KMS-11 (cell line): ENCODE results near the gene HTR6.

Experiments
- H2AFZ ChIP-seq: fragments of 200-600 bp; sonication (generic); 2 replicates; pipeline ENCODE4 v1.6.1; 2016; ENCODE audit warnings: antibody characterized with exemption, mixed run types, low read depth
- H3K27ac ChIP-seq: fragments of 200-600 bp; sonication (generic); 2 replicates; pipeline ENCODE4 v1.6.1; 2016; ENCODE audit warnings: mild to moderate bottlenecking, mixed run types
- H3K27me3 ChIP-seq: fragments of 200-600 bp; sonication (generic); 2 replicates; pipeline ENCODE4 v1.6.1; 2017; ENCODE audit warnings: mild to moderate bottlenecking, low read depth, mixed run types, moderate library complexity; ENCODE audit not compliant: insufficient read depth
- H3K36me3 ChIP-seq: fragments of 200-600 bp; sonication (generic); 2 replicates; pipeline ENCODE4 v1.6.1; 2017; ENCODE audit warnings: mild to moderate bottlenecking, mixed run types; ENCODE audit not compliant: insufficient read depth
- H3K4me1 ChIP-seq: fragments of 200-600 bp; sonication (generic); 2 replicates; pipeline ENCODE4 v1.6.1; 2016; ENCODE audit warnings: mild to moderate bottlenecking, low read depth, mixed run types; ENCODE audit not compliant: poor library complexity, severe bottlenecking
- H3K4me2 ChIP-seq: fragments of 200-600 bp; sonication (generic); 2 replicates; pipeline ENCODE4 v1.7.0; 2016; ENCODE audit warnings: mild to moderate bottlenecking, mixed run types
- H3K4me3 ChIP-seq: fragments of 200-600 bp; sonication (generic); IDR thresholded peaks from 2 replicates; pipeline ENCODE4 v1.6.1; 2017; ENCODE audit warnings: low read depth, low read length, mixed read lengths; ENCODE audit not compliant: insufficient read depth
- H3K79me2 ChIP-seq: fragments of 200-600 bp; sonication (generic); 2 replicates; pipeline ENCODE4 v1.6.1; 2016; ENCODE audit warnings: low read depth, mixed run types; ENCODE audit not compliant: insufficient read depth
- H3K9ac ChIP-seq: fragments of 200-600 bp; sonication (generic); 2 replicates; pipeline ENCODE4 v1.6.1; 2016; ENCODE audit warnings: mild to moderate bottlenecking, mixed run types
- H4K20me1 ChIP-seq: fragments of 200-600 bp; sonication (generic); 2 replicates; pipeline ENCODE4 v1.6.1; 2016; ENCODE audit warnings: mild to moderate bottlenecking, mixed run types; ENCODE audit not compliant: insufficient read depth
- CTCF ChIP-seq: fragments of 200-600 bp; sonication (generic); conservative IDR thresholded peaks from 2 replicates; pipeline ENCODE4 v1.6.1; 2017; ENCODE audit warnings: low read depth, mild to moderate bottlenecking, antibody characterized with exemption, low read length, moderate library complexity, mixed read lengths

HTR6 gene

GRCh38 chr1:19664453-19665185 is at the start of gene HTR6:
TSS of gene HTR6 (plus strand) at chr1:19664875. CDS start at chr1:19665754, 879 bp downstream.
- no peaks in the 10 kb centered on the region for H4K20me1 ChIP-seq
- no peak within 1 kb of the TSS for H2AFZ ChIP-seq
- H3K27me3 ChIP-seq = peaks cover 33% of the 10 kb centered on the region; the same call in 1 of the 2 replicates
- no peaks in the 10 kb centered on the region for H3K36me3 ChIP-seq
- H3K79me2 ChIP-seq = no peaks in the 10 kb centered on the region
- no peak within 1 kb of the TSS for H3K9ac ChIP-seq
- peaks cover under 1% of the 10 kb centered on the region for H3K4me1 ChIP-seq
- no peak within 1 kb of the TSS for H3K4me2 ChIP-seq
- no peak for TF ChIP-seq CTCF
- no peak within 1 kb of the TSS for H3K4me3 ChIP-seq
- no peak within 1 kb of the TSS for H3K27ac ChIP-seq

GRCh38 chr1:19615438-19615837 is 49.2 kb upstream of the HTR6 start:
- Histone ChIP-seq H3K9ac (no peak overlapping the region), H3K4me3 (no peak overlapping the region), H4K20me1 (peaks cover 8% of the 10 kb centered on the region; the same call in 1 of the 2 replicates), H3K4me1 (no peaks in the 10 kb centered on the region), H3K79me2 (no peaks in the 10 kb centered on the region), H3K36me3 (no peaks in the 10 kb centered on the region), H3K27ac (no peak overlapping the region), H3K27me3 (no peaks in the 10 kb centered on the region), H2AFZ (no peak overlapping the region), H3K4me2 (no peak overlapping the region)
- TF ChIP-seq CTCF = no peak

- H3K9ac ChIP-seq = no peak overlapping the region
- no peaks in the 10 kb centered on the region for H3K4me1 ChIP-seq
- H3K27ac ChIP-seq = no peak overlapping the region
- H4K20me1 ChIP-seq = peaks cover 8% of the 10 kb centered on the region; the same call in 1 of the 2 replicates
- H3K36me3 ChIP-seq = no peaks in the 10 kb centered on the region
- H3K4me3 ChIP-seq = no peak overlapping the region
- H3K4me2 ChIP-seq = no peak overlapping the region
- no peaks in the 10 kb centered on the region for H3K79me2 ChIP-seq
- TF ChIP-seq CTCF = no peak
- H3K27me3 ChIP-seq = no peaks in the 10 kb centered on the region
- no peak overlapping the region for H2AFZ ChIP-seq
Measured at GRCh38 chr1:19616489-19616888, 48.2 kb upstream of the HTR6 start.

GRCh38 chr1:19617376-19617775 is 47.3 kb upstream of the HTR6 start:
- H3K4me1 ChIP-seq = no peaks in the 10 kb centered on the region
- no peaks in the 10 kb centered on the region for H3K27me3 ChIP-seq
- peaks cover 8% of the 10 kb centered on the region; the same call in 1 of the 2 replicates for H4K20me1 ChIP-seq
- H2AFZ ChIP-seq = no peak overlapping the region
- H3K79me2 ChIP-seq = no peaks in the 10 kb centered on the region
- no peak for TF ChIP-seq CTCF
- no peak overlapping the region for H3K9ac ChIP-seq
- H3K36me3 ChIP-seq = no peaks in the 10 kb centered on the region
- H3K4me3 ChIP-seq = no peak overlapping the region
- H3K4me2 ChIP-seq = no peak overlapping the region
- H3K27ac ChIP-seq = no peak overlapping the region
